ENCODE data around the gene CDKN1C. TPM values are rescaled to one million over a fixed set of nuclear protein-coding genes. Genes with fewer than 3 reads are reported as not detected.

CDKN1C gene
- total RNA-seq, 1 experiment from 2014 or later, result 12.9 TPM

GRCh38 chr11:2836315-2837095 is 49.1 kb downstream of the CDKN1C start:
- Histone ChIP-seq H3F3A (ENCODE audit: low read length, unreplicated experiment) (no peaks in the 10 kb centered on the region), H2AFZ (ENCODE audit: low read length) (no peak overlapping the region), H3K36me3 (ENCODE audit: low read depth, low read length) (no peaks in the 10 kb centered on the region), H3K4me2 (ENCODE audit: low read length) (no peak overlapping the region), H3K4me1 (ENCODE audit: insufficient read depth, low read length) (no peaks in the 10 kb centered on the region), H3K79me2 (ENCODE audit: low read length) (no peaks in the 10 kb centered on the region), H3K9me2 (replicated peaks; ENCODE audit: low read length) (no peaks in the 10 kb centered on the region), H3K9ac (ENCODE audit: low read length) (no peak overlapping the region), H3K27ac (ENCODE audit: low read length) (no peak overlapping the region), H3K9me3 (ENCODE audit: low read length) (no peaks in the 10 kb centered on the region), H3K27me3 (ENCODE audit: low read length) (no peaks in the 10 kb centered on the region), H4K20me1 (ENCODE audit: low read length) (no peaks in the 10 kb centered on the region), H3K4me3 (ENCODE audit: low read length) (no peak overlapping the region)
- intact Hi-C loops (cut with micrococcal nuclease), result no loop called here
- no TSS peak for BruUV-seq (replicated peaks)
- CTCF ChIA-PET, result no interaction called here
- DNase-seq, result no peak
- POLR2A ChIA-PET (ENCODE audit: unreplicated experiment), result no interaction called here
- TF ChIP-seq CTCF (conservative IDR thresholded peaks at IDR 0.05; ENCODE audit: low read depth, low read length) (no peak), EZH2 (IDR thresholded peaks at IDR 0.05; ENCODE audit: low read length, unreplicated experiment) (no peak), EZH2phosphoT487 (IDR thresholded peaks at IDR 0.05; ENCODE audit: borderline replicate concordance, low read length) (no peak)
- ATAC-seq, result no peak

- Histone ChIP-seq H3K36me3 (ENCODE audit: low read depth, low read length) (no peaks in the 10 kb centered on the region), H3K79me2 (ENCODE audit: low read length) (no peaks in the 10 kb centered on the region), H3F3A (ENCODE audit: low read length, unreplicated experiment) (no peaks in the 10 kb centered on the region), H3K27ac (ENCODE audit: low read length) (no peak overlapping the region), H3K4me1 (ENCODE audit: insufficient read depth, low read length) (no peaks in the 10 kb centered on the region), H3K9me2 (replicated peaks; ENCODE audit: low read length) (no peaks in the 10 kb centered on the region), H4K20me1 (ENCODE audit: low read length) (no peaks in the 10 kb centered on the region), H2AFZ (ENCODE audit: low read length) (no peak overlapping the region), H3K27me3 (ENCODE audit: low read length) (no peaks in the 10 kb centered on the region), H3K9me3 (ENCODE audit: low read length) (no peaks in the 10 kb centered on the region), H3K4me2 (ENCODE audit: low read length) (no peak overlapping the region), H3K4me3 (ENCODE audit: low read length) (no peak overlapping the region), H3K9ac (ENCODE audit: low read length) (no peak overlapping the region)
- TF ChIP-seq EZH2phosphoT487 (IDR thresholded peaks at IDR 0.05; ENCODE audit: borderline replicate concordance, low read length), result no peak
- no peak for TF ChIP-seq CTCF (conservative IDR thresholded peaks at IDR 0.05; ENCODE audit: low read depth, low read length)
- TF ChIP-seq EZH2 (IDR thresholded peaks at IDR 0.05; ENCODE audit: low read length, unreplicated experiment), result no peak
- ATAC-seq, result no peak
- intact Hi-C loops (cut with micrococcal nuclease), result no loop called here
- POLR2A ChIA-PET (ENCODE audit: unreplicated experiment), result no interaction called here
- CTCF ChIA-PET, result no interaction called here
- DNase-seq, result no peak
- no TSS peak for BruUV-seq (replicated peaks)
These were observed 49.8 kb downstream of the CDKN1C start for GRCh38 chr11:2835751-2836150.

GRCh38 chr11:2835296-2835695 is 50.3 kb downstream of the CDKN1C start:
- Histone ChIP-seq H3K27ac (ENCODE audit: low read length) (no peak overlapping the region), H3K4me3 (ENCODE audit: low read length) (no peak overlapping the region), H4K20me1 (ENCODE audit: low read length) (no peaks in the 10 kb centered on the region), H3K4me1 (ENCODE audit: insufficient read depth, low read length) (no peaks in the 10 kb centered on the region), H3K27me3 (ENCODE audit: low read length) (no peaks in the 10 kb centered on the region), H3K9me3 (ENCODE audit: low read length) (no peaks in the 10 kb centered on the region), H3K36me3 (ENCODE audit: low read depth, low read length) (no peaks in the 10 kb centered on the region), H2AFZ (ENCODE audit: low read length) (no peak overlapping the region), H3F3A (ENCODE audit: low read length, unreplicated experiment) (no peaks in the 10 kb centered on the region), H3K9me2 (replicated peaks; ENCODE audit: low read length) (no peaks in the 10 kb centered on the region), H3K4me2 (ENCODE audit: low read length) (no peak overlapping the region), H3K79me2 (ENCODE audit: low read length) (no peaks in the 10 kb centered on the region), H3K9ac (ENCODE audit: low read length) (no peak overlapping the region)
- intact Hi-C loops (cut with micrococcal nuclease), result no loop called here
- CTCF ChIA-PET, result no interaction called here
- TF ChIP-seq CTCF (conservative IDR thresholded peaks at IDR 0.05; ENCODE audit: low read depth, low read length), result no peak
- no peak for TF ChIP-seq EZH2 (IDR thresholded peaks at IDR 0.05; ENCODE audit: low read length, unreplicated experiment)
- TF ChIP-seq EZH2phosphoT487 (IDR thresholded peaks at IDR 0.05; ENCODE audit: borderline replicate concordance, low read length), result no peak
- BruUV-seq (replicated peaks), result no TSS peak
- ATAC-seq, result peak; percentile 64
- peak; percentile 40 for DNase-seq
- POLR2A ChIA-PET (ENCODE audit: unreplicated experiment), result no interaction called here
